ENCODE measurements around the gene EEF1A2.

The EEF1A2 gene

DNA sequence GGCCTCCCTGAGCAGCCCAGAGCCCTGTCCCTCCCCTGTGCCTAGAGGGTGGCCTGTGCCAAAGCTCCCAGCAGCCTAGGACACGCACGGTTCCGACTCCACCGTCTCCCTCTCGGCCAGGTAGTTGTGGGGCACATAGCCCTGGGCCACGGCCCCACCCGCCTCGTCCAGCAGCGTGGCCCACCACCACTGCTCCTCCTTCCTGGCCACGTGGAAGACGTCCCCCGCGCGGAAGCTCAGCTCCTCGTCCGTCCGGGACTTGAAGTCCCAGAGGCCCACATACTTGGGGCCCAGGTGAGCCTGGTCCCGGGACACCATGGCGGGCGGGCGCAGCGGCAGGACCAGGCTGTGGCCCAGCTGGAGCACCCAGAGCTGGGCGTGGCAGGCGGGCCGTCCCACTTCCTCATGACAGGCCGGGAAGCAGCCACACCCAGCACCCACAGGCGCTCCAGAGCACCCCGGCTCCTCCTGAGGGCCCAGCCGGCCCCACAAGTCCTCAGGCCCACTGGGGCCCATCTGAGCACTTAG lies 38.2 kb upstream of the EEF1A2 start, which contains the start of gene PTK6:
Gene PTK6 (minus strand): TSS at position 380 of the 528 bp plus-strand sequence. CDS start 62 bp downstream, at position 318.
- FAIRE-seq = no peak

DNA sequence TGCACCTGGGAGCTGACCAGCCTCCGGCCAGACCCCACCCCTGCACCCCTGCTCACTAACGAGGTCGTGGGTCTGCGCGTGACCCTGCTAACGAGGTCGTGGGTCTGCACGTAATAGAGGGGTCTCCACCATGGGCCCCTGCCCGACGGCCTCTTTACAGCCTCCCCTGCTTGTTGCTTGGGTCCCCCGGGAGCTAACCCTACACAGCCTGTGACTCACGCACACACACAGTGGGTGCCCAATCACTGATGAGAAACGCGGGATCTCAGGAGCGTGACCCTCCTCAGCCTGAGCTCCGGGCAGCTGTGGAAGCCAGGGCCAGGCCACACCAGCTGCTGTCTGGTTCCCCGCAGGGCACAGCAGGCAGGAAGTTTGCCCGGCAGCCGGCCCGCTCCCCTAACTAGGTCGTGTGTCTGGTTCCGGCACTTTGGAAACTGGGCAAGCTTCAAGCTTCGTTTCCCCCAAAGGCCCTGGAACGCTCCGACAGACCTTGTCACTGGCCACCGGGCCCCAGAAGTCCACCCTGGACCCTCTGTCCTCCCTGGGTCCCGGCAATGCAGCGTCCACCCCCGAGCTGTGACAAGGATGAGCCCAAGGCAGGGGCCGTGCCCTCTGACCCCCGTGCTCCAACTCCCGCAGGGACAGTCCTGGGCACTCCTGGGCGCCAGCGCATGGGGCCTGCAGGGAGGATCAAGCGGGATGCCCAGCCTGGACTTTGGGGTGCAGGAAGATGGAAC lies 37.5 kb upstream of the EEF1A2 start:
- no peak for FAIRE-seq

DNA sequence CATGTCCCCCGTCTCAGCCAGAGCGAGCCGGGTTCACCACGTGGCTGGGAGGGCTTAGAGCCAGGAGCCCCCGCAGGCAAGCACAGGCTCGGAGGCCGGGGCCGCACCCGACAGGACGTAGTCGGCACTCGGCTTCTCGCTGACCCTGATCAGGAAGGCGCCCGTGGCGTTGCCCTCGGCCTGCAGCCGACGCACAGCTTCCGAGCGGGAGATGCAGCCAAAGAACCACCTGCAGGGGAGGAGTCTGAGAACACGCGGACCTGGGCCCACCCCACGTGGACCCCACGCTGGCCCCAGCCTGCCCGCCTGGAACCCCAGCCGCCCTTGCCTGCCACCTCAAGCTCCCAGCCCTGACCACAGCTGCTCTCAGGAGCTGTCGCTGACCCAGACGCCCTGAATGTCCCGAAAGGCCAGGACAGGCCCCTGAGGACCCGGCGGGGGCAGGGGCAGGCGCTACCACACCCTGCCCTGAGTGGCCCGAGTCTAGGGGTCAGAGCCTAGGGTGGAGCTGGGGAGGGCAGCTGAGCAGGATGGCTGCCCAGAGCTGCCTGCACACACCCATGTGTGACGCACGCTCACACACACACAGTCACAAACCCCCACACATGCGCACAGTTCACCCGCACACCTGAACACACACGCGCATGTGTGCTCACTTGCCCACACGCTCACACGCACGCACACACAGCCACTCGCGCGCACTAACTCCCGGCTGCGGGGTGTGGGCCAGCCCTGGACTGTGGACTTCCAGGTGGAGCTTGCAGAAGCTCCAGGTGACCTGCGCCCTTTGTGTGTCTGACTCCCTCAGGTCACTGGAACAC lies 36.2 kb upstream of the EEF1A2 start:
- FAIRE-seq = no peak

DNA sequence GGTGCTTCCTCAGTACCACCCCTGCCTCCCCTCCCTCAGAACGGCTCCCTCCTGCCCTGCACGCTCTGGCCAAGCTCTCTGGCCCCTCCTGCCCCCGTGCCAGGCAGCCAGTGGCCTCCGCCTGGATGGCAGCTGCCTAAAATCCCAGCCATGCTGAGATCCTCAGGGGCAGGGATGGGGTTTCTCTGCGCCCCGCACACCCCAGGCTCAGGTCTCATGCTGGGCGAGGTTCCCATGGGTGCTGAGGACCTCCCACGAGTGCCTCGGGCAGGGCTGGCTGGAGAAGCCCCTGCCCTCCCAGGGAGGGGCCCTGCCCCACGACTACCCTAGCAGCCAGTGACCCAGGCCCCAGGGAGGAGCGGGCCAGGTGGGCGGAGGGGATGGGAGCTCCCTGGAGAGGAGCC lies 35.5 kb upstream of the EEF1A2 start:
- no peak for FAIRE-seq

DNA sequence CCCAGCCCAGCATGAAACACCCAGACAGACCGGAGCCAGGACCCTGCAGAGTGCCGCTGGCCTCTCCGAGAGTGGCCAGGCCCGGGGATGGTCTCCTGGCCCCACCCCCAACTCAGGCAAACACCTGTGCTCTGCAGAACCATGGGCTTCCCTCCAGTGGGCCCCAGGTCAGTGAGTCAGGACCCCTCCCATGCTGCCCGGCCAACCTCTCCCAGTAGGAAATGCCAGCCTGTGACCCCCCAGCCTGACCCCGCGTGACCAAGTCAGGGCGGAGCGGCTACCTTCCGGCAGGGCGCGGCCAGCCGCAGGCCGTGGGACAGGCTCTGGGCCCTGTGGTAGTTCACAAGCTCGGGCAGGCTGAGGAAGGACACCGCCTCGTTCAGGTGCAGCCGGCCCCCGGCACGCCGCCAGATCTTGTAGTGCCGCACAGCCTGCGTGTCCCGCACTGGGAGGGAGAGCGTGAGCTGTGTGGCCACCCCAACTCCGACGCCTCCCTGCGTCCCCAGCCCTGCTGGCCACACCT lies 35.0 kb upstream of the EEF1A2 start:
- no peak for FAIRE-seq

DNA sequence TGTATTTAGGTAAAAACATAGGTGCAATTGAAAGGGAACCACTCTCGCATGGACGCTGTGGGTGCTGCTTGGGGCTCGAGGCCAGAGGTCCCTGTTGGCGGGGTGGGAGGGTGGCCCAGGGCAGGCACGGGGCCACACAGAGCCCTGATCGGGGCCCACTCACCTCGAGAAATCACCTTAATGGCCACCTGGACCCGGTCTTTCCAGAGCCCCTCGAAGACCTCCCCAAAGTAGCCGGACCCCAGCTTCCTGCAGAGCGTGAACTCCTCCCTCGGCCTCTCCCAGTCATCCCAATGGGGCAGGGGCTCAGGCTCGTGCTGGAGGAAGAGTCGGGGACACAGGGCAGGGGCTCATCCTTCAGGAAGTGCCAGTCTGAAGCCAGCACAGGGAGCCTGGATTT lies 34.5 kb upstream of the EEF1A2 start:
- no peak for FAIRE-seq

DNA sequence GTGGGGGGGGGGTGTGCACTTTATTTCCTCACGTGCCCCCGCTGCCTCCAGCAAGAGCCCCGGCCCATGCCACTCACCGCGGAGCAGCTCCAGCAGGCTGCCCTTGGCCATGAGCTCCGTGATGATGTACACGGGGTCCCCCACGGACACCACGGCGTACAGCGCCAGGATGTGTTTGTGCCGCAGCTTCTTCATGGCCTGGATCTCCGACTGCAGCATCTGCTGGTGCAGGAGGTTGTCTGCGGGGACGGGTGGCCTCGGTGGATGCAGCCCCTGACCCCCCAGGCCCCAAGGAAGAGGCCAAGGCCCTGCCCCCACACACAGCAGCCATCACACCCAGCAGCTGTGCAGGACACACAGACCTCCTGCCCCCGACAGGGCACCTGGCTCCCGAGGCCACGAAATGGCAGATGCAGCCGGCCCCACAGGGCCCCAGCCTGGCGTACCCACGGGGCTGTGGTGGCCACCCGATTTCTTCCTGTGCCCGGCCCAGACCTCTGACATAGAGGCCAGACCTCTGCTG lies 33.6 kb upstream of the EEF1A2 start:
- no peak for FAIRE-seq

DNA sequence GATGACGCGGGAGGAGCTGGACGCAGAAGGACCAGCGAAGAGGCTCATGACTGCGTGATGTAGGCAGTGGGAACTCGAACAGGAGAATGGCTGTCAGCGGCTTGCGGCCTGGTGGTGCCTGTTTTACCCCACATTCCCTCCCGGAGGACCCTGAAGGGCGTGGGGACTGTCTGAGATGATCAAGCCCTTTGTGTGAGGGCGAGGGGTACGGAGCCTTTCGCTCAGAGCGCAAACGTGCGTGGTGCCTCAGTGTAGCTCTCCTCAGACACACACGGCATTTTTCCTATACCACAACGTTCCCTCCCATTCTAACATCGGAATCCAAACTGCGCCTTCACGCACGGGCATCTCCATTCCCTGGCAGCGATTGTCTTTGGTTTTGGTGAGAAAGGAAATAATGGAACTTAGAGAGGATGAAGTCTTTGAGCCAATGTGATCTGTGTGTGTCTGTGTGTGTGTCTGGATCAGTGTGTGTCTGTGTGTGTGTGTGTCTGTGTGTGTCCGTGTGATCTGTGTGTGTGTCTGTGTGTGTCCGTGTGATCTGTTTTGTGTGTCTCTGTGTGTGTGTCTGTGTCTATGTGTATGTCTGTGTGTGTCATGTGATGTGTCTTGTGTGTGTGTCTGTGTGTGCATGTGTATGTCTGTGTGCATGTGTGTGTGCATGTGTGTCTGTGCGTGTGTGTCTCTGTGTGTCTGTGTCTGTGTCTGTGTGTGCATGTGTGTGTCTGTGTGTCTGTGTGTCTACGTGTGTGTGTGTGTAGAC lies 33.0 kb upstream of the EEF1A2 start:
- no peak for FAIRE-seq

DNA sequence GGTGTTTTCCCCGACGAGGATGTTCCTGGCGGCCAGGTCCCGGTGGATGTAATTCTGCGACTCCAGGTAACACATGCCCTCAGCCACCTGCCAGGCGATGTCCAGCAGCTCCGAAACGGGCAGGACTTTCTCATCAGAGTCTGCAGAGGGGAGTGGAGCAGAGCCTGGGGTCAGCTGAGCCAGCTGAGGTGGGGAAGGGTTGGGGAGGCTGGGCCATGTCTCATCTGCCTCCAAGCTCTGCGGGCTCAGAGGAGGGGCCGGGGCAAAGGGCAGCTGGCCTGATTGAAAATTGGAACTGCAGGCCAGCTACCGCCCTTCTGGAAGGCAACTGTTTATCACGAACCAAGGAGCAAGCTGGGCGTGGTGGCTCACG lies 31.9 kb upstream of the EEF1A2 start:
- no peak for FAIRE-seq

DNA sequence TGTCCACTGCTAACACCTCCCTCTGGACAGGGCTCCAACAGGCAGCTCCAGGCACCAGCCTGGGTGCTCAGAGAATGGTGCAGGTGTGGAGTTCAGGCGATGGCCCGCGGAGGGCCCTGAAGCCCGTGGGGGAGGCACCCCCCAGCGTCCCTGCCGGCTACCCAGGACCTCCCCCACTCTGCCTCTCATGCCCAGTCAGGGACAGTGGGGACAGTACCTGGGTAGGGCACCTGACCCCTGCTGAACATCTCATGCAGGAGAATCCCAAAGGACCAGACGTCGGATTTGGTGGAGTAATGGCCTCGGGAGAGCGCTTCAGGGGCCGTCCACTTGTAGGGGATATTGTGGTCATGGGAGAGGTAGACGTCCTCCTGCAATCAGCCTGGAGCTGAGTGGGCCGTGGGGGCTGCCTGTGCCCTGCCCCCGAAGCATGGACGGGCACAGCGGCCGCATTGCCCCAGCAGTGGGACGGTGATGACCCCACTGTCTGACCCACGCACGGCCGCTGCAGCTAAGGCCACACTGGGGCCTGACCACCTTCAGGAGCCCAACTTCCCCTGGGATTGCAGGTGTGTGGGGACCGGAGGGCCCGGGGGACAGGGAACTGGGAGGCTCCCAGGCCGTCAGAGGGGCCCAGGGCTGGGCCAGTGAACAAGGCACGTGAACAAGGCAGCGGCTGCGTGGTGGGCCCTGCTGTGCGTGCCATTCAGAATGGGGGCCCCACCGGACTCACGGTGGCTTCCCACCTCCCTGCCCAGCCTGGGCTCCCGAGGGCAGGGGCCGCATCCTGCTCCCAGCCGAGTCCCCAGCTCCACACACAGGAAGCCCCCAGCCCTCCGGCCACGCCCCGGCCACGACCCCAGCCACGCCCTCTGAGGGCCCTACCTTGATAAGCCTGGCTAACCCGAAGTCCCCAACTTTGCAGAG lies 31.2 kb upstream of the EEF1A2 start:
- FAIRE-seq = no peak

DNA sequence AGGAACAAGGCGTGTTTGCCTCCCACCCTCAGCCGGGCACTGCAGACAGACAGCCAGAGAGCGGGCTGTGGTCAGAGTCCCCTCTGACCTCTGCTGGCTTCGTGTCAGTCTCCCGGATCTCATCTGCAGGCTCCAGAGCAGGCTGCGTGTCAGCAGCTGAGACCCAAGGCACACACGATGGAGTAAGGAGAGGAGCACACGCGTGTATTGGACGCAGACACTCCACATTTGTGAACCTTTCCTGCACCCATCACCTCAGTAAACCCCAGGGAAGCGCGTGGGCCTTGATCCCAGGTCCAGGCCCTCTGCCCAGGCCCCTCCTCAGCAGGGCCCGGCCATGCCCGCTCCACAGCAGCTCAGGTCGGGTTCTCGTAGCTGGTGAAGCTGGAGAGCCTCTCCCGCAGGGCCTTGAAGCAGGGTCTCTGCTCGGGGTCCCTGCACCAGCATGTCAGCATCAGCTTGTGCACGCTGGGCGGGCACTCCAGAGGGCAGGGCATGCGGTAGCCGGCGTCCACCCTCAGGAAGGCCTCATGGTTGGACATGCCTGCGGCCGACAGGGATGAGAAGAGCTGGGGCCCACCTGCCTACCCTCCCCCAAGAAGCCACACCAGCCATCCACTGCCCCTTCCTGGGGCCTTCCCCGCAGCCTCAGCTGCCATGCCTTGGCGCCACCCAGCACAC lies 30.4 kb upstream of the EEF1A2 start:
- FAIRE-seq = no peak

DNA sequence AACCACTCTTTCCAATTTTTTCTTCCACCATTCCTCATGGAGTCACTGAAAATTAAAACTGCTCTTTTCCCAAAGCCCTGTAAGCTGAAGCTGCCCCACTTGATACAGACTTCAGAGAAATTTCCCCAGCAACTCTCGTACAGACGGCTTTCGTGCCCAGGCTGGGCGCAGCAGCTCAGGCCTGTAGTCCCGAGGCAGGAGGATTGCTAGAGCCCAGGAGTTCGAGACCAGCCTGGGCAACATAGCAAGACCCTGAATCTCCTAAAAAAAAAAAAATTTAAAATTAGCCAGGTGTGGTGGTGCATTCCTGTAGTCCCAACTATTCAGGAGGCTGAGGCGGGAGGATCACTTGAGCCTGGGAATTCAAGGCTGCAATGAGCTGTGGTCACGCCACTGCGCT lies 28.3 kb upstream of the EEF1A2 start:
- no peak for FAIRE-seq

DNA sequence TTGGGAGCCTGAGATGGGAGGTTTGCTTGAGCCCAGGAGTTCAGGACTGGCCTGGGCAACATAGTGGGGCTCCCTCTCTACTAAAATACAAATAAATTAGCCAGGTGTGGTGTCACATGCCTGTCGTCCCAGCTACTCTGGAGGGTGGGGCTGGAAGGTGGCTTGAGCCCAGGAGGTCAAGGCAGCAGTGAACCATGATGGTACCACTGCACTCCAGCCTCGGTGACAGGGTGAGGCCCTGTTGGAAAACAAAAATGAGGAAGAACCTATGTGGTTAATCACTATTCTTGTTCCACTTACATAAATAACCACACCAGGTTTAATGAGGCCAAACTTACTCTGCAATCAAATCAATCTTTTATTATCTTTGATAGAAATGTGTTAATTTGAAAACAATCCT lies 27.1 kb upstream of the EEF1A2 start:
- FAIRE-seq = no peak

DNA sequence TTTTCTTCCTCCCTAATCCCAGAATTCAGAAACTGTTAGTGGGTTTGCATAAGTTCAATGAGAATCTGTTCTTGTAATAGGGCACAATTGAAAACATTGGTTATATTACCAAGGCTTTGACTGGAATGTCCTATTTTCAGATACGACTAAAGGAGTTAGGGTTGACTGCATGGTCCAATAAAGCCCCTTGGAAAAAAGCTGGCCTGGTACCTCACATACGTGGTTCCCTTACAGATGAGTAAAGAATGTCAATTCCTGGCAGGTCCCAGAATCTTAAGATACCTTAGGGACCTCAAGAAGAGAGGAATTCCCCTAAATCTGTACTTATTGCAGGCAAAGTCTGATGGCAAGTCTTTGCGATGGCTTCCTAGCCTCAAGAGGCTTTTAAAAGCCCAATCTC lies 26.3 kb upstream of the EEF1A2 start:
- no peak for FAIRE-seq

DNA sequence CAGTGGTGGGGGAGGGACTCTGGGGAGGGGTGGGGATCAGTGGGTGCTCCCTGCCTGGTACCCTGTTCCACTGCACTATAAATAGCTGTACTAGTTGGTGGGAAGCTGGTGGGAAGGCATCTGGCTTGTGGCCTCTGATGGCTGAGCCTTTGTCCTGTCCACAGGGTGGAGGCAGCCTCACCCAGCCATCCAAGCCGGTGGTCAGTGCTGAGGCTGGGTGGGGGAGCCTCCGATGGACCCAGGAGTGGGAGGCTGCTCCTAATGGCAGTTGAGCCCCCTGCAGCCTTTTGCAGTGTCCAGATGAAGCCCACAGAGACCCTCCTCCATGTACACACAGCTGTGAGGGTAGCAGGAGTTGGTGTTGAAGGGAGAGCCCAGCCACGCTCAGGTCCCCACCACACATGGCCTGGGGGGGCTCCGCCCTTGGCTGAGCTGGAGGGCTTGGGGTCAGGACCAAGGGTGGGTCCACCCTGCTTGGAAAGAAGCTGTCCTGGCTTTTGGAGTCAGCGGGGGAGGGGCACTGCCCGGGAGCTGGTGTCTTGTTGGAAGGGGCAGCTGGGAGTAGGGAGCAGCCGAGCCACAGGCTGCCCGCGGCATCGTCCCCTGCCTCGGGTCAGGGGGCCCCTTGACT lies 24.2 kb upstream of the EEF1A2 start:
- no peak for FAIRE-seq

DNA sequence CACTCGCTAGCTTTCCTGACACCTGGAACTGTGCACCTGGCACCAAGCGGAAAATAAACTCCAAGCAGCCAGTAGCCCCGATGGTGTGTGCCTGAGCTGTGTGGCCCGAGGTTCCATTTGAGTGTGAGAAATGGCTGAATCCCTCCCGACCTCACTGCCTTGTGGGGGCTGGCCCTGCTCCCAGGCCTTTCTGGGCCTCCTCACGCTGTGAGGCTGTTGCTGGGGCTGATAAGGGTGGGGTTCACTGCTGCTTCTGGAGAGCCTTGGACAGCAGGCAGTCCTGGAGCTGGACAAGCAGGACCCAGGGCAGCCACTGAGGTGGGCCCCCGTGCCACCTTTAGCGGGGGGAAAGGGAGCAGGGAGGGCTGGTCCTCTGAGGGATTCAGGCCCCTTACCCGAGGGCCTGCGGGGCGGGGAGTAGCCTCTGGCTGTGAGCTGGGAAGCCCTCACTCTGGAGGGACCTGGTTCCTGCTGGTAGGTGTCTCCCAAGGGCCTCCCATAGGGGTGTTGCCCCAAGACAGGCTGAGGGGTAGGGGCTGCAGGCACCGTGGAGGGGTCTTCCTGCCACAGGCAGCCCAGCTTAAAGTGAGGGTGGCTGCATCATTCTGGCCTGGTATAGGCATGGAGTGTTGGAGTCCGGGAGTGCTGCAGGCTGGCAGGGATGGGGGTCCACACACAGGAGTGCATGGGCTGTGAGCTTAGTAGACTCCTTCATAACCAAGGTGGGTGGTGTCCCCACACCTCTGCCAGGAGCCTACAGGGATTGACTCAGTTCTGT lies 23.4 kb upstream of the EEF1A2 start:
- no peak for FAIRE-seq

DNA sequence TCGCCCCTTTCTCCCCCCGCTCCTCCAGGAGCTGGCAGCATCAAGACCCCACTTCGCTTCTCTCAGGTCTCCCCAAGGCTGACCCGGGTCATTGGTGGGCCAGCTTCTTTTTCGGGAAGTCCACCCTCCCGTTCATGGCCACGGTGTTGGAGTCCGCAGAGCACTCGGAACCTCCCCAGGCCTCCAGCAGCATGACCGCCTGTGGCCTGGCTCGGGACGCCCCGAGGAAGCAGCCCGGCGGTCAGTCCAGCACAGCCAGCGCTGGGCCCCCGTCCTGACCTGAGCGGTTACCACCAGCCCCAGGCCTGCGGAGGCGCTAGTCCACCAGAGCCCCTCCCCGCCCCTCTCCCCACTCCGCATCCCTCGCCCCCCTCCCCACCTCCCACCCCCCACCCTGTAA lies 22.7 kb upstream of the EEF1A2 start:
- no peak for FAIRE-seq

DNA sequence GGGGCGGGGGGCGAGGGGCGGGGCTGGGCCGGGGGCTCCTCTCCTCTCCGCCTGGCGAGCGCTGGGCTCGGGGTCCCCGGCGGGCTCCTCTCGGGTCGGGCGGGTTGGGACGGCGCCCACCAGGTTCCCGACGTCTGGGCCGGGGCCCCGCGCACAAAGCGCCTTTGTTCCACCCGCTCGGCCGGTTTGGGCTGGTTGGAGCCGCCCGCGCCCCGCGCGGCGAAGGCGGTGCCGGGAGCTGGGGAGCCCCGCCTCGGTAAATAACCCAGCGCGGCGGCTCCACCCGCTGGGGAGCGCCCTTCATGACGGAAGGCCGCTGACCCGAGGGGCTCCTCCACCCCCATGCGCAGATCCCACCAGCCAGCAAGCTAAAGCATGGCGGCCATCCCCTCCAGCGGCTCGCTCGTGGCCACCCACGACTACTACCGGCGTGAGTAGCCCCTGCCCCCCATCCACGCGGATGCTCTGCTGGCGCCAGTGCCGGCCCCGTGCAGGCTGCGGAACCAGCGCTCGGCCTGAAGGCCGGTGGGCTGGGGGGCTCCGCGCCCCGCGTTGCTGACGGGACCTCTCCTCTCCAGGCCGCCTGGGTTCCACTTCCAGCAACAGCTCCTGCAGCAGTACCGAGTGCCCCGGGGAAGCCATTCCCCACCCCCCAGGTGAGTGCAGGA lies 22.2 kb upstream of the EEF1A2 start:
- FAIRE-seq = no peak

DNA sequence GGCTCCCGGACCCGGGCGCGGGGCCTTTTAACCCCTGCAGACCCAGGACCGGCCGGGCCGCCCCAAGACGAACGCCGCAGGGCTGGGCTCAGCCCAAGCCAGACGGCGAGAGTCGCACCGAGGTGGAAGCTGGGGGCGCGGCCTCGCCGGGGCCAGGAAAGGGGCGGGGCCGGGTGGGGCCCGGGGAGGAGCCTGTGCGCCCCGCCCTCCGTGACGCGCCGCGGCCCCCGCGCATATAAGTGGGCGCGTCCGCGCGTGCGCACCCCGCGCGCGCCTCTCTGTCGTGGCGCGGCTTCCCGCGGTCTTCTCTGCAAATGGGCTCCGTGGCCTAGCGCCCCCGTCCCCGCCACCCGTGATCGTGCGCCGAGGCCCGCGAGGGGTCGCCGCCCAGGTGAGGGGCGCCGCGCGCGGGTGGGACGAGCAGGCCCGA lies 21.6 kb upstream of the EEF1A2 start, which contains the start of gene PPDPF:
Gene PPDPF (plus strand): TSS at position 262 of the 430 bp plus-strand sequence. CDS start 544 bp downstream, outside the sequence.
- no peak for FAIRE-seq
